Ovary (tissue), 9 donors: Measurements from ENCODE around the gene SERINC5. TPM values are rescaled to one million over a fixed set of nuclear protein-coding genes. Genes with fewer than 3 reads are reported as not detected.

Source experiments
- DNase-seq, 5 donors: peaks; one replicate each; pipeline ENCODE4 v3.0.0-alpha.2; 2019 to 2020
- H3K27ac ChIP-seq, 2 donors: fragments of 200-600 bp; one replicate each; pipeline versions ENCODE4 v1.5.1 to v1.8.0; 2019 to 2022
- H3K27me3 ChIP-seq: fragments of 200-600 bp; one replicate; pipeline ENCODE4 v1.8.0; 2022
- H3K36me3 ChIP-seq: fragments of 200-600 bp; sonication (generic); one replicate; pipeline ENCODE4 v1.5.1; 2019
- H3K4me1 ChIP-seq: one replicate; pipeline ENCODE4 v1.8.1; 2013; ENCODE audit warnings: mild to moderate bottlenecking, moderate library complexity; ENCODE audit not compliant: insufficient read depth
- H3K4me3 ChIP-seq: fragments of 200-600 bp; sonication (generic); one replicate; pipeline ENCODE4 v1.5.1; 2017
- H3K9me3 ChIP-seq, 2 donors: fragments of 200-600 bp in 1 of 2; sonication (generic) in 1 of 2; one replicate each; pipeline versions ENCODE4 v1.5.1 to v1.8.1; 2013 to 2019; ENCODE audit warnings: mild to moderate bottlenecking in 1 of 2, moderate library complexity in 1 of 2
- EP300 ChIP-seq: sonication (generic); formaldehyde crosslinking; IDR thresholded peaks from one replicate; pipeline ENCODE4 v1.6.1; 2017; ENCODE audit warnings: antibody characterized with exemption
- POLR2A ChIP-seq: fragments of 450-650 bp; IDR thresholded peaks from one replicate; pipeline ENCODE4 v1.6.1; 2017; ENCODE audit warnings: antibody characterized with exemption, mild to moderate bottlenecking, moderate library complexity
- WGBS, 3 donors: extraction: QIAGEN DNeasy Blood & Tissue Kit in 1 of 3; methylation state at CpG; one replicate each; pipeline versions ENCODE4 v1.1.5 to v1.1.7; 2013 to 2017; 5-methylcytosine and 5-hydroxymethylcytosine counted together
- intact Hi-C, 4 donors: fragments of 100-400 bp; cut with DNase I; formaldehyde crosslinking; loops; one replicate each; pipeline versions ENCODE4 v1.11.0 to v1.15.1; 2022 to 2023
- polyA plus RNA-seq, 2 donors: library from polyadenylated mRNA; stranded (reverse); fragments of 200-250 nt in 1 of 2; fragments of 350-450 nt in 1 of 2; fragmentation: Illumina TruSeq in 1 of 2; extraction: RNeasy Lipid Tissue Mini Kit (QIAGEN cat#74804) in 1 of 2; gene quantifications; one replicate each; pipeline ENCODE4 v1.2.3, GENCODE V29; 2013 to 2014
- total RNA-seq, 7 donors: library from RNA; depleted of rRNA in 2 of 7; stranded (reverse); fragments of >200 nt in 2 of 7; fragmentation: NEBNext Ultra II Directional in 3 of 7; extraction: Animal tissue kit (Norgen Biotek cat#: 25700) in 3 of 7; gene quantifications; one replicate each; pipeline versions ENCODE4 v1.1.0 to v1.2.4, GENCODE V29; 2016 to 2023
- TF ChIP-seq, protein P1 (sequence below), 3 donors: fragments of 450-650 bp in 2 of 3; fragments of 200-600 bp in 1 of 3; IDR thresholded peaks; one replicate each; pipeline versions ENCODE4 v1.5.1 to v1.8.0; 2016 to 2022; ENCODE audit warnings: antibody characterized with exemption in 3 of 3, mild to moderate bottlenecking in 1 of 3
- donor health status: DM: no; HTN: no; CAD: no; lungs with moderate emphysema.
- donor health status: DM: no; HTN: no; CAD: no.
- donor health status: Bipolar disorder and iron deficiency.
- donor health status: DM: yes; HTN: yes; CAD: no.
- donor health status: DM: no; HTN: no; CAD: no.
- donor health status: DM: yes; HTN: yes; CAD: no.

SERINC5 gene
- total and polyA plus RNA-seq, 9 donors, result 12.7 to 88.7 (median 44.5) TPM

DNA sequence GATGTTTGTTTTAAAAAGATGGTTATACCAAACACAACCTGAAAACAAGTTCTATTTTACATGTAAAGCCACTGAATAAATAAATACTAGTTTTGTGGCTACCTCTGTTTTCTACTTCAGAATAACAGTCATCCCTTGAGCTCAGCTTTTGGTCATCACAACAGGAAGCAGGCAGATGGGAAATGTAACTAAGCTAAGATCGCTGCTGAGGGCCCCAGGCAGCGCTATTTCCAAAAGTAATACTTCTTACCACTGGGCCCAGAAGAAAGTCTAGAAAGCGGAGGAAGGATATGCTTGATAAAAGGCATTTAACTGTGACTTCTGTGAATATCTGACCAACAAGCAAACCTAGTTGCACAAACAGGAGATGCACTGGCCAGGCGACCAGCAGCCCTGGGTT, 61.4 kb downstream of the SERINC5 start:
- H3K27me3 ChIP-seq, result no peaks in the 10 kb centered on the region
- intact Hi-C loops, result loop anchor here in 1 of 4 donors (5.0 kb wide), 1 partner anchor 63 kb away; the partner anchor contains the start of gene SERINC5
- no peak for DNase-seq
- peaks cover 36% of the 10 kb centered on the region for H3K4me1 ChIP-seq
- peak overlapping the region; percentile 24 to 78 for H3K27ac ChIP-seq
- no peaks in the 10 kb centered on the region for H3K36me3 ChIP-seq
- TF ChIP-seq, protein P1, sequence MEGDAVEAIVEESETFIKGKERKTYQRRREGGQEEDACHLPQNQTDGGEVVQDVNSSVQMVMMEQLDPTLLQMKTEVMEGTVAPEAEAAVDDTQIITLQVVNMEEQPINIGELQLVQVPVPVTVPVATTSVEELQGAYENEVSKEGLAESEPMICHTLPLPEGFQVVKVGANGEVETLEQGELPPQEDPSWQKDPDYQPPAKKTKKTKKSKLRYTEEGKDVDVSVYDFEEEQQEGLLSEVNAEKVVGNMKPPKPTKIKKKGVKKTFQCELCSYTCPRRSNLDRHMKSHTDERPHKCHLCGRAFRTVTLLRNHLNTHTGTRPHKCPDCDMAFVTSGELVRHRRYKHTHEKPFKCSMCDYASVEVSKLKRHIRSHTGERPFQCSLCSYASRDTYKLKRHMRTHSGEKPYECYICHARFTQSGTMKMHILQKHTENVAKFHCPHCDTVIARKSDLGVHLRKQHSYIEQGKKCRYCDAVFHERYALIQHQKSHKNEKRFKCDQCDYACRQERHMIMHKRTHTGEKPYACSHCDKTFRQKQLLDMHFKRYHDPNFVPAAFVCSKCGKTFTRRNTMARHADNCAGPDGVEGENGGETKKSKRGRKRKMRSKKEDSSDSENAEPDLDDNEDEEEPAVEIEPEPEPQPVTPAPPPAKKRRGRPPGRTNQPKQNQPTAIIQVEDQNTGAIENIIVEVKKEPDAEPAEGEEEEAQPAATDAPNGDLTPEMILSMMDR (IDR thresholded peaks at IDR 0.05), result no peak
- TF ChIP-seq EP300, result no peak
- no peak for TF ChIP-seq POLR2A
- 51 to 71% (median 55%) methylated on average over 4 of the region's 4 CpGs for WGBS, 3 donors
- H3K9me3 ChIP-seq, result no peaks in the 10 kb centered on the region
- no peak overlapping the region for H3K4me3 ChIP-seq

DNA sequence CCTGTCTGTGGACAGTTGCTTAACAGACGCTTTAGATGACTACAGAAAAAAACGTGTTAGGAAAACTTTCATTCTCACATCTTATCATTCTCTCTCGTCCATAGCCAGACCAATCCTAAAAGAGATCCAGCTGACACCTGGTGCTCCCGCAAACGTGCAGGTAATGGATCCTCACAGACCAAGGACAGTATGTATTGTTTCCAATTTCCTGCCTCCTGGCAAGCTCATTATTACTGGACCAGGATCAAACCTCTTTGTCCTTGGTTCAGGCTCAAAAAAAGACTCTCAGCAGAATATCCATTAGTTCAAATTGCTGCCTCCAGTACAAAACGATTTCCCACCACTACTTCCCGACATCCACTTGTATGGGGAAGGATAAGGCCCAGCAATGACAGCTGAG, 62.4 kb downstream of the SERINC5 start:
- TF ChIP-seq EP300, result no peak
- TF ChIP-seq, protein P1 (IDR thresholded peaks at IDR 0.05), result no peak
- no peak for TF ChIP-seq POLR2A
- H3K4me1 ChIP-seq, result peaks cover 35% of the 10 kb centered on the region

DNA sequence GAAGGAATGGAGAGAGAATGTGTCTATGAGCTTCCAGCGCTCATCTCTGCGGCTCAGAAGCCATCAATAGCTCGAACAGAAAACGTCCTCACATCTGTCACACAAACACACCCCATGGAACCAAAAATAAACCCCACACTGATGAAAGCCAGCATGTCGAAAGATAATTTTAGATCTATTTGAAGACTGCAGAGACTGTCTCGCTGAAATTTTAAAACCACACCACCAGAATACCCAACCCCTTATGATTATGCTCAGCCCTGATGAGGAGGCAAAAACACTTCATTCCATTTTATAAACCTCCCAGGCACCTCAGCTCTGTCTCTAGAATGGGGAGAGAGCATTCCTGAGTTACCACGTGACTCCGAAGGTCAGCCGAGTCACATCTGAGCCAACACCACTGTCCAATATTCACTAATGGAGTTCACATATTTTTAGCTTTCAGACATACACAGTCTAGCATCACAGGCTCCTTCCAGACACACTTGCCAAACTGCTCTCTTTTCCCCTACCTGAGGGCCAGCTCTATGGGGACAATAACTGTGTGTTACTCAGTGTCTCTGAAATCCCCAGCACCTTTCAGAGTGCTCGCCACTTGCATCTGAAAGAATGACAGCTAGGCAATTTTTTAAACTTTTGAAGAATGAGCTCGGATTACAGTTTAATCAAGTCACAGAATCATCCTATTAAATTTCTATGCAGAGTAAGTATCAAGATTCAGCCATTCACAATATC, 63.2 kb downstream of the SERINC5 start:
- Histone ChIP-seq H3K4me3 (no peak overlapping the region), H3K27ac (peak overlapping the region; percentile 33 to 78), H3K36me3 (no peaks in the 10 kb centered on the region), H3K27me3 (no peaks in the 10 kb centered on the region), H3K9me3 (no peaks in the 10 kb centered on the region), H3K4me1 (peaks cover 36% of the 10 kb centered on the region)
- 17 to 20% (median 20%) methylated on average over 11 of the region's 11 CpGs for WGBS, 3 donors
- TF ChIP-seq, protein P1 (IDR thresholded peaks at IDR 0.05), result no peak
- TF ChIP-seq POLR2A, result no peak
- TF ChIP-seq EP300, result no peak
- intact Hi-C loops, result loop anchor here in 1 of 4 donors (5.0 kb wide), 1 partner anchor 65 kb away; the partner anchor contains the start of gene SERINC5
- DNase-seq, result peak; percentile 47 to 71 (median 55)

More for the DNA sequence above, 62.4 kb downstream of the SERINC5 start:
- no peaks in the 10 kb centered on the region for H3K36me3 ChIP-seq
- H3K27ac ChIP-seq, result peak overlapping the region in 1 of 2 donors; percentile 78
- whole genome bisulfite sequencing, 3 donors, result 5 to 7% (median 6%) methylated on average over 7 of the region's 7 CpGs
- intact Hi-C loops, result loop anchor here in 1 of 4 donors (5.0 kb wide), 1 partner anchor 64 kb away; the partner anchor contains the start of gene SERINC5
- no peaks in the 10 kb centered on the region for H3K27me3 ChIP-seq
- no peak overlapping the region for H3K4me3 ChIP-seq
- DNase-seq, result peak in 1 of 5 donors; percentile 7
- no peaks in the 10 kb centered on the region for H3K9me3 ChIP-seq

DNA sequence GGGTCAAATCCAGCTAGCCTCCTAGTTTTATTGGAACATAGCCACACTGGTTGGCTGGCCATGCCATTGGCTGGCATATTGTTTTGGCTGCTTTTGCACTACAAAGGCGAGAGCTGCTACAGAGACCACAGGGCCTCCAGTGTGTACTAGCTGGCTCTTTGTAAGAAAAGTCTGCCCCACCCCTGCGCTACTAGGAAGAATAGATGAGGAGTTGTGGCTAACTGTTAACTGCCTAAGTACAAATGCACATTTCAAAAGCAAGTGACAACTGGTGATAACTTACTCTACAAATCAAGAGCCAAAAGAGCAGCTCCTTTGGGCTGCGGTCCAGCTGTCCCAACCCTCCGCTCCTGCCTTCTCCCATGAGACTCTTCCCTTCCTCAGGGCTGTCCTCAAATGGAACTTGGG, 63.9 kb downstream of the SERINC5 start:
- H3K4me3 ChIP-seq, result no peak overlapping the region
- WGBS, 3 donors, result 34 to 47% (median 43%) methylated on average over 4 of the region's 4 CpGs
- peaks cover 36% of the 10 kb centered on the region for H3K4me1 ChIP-seq
- no peaks in the 10 kb centered on the region for H3K9me3 ChIP-seq
- TF ChIP-seq, protein P1 (IDR thresholded peaks at IDR 0.05), result no peak
- TF ChIP-seq POLR2A, result no peak
- TF ChIP-seq EP300, result no peak
- peak overlapping the region; percentile 33 to 78 for H3K27ac ChIP-seq
- DNase-seq, result peak in 2 of 5 donors; percentile 35 to 55
- intact Hi-C loops, result loop anchor here in 1 of 4 donors (5.0 kb wide), 1 partner anchor 65 kb away; the partner anchor contains the start of gene SERINC5
- H3K36me3 ChIP-seq, result no peaks in the 10 kb centered on the region
- no peaks in the 10 kb centered on the region for H3K27me3 ChIP-seq
